NOMO-1 treated with dmso at 0.1 percent for 144 hours (cell line): Measurements from ENCODE around the gene PIK3R4.

Experiments
- DNase-seq: peaks from one replicate; lab custom pipeline; 2025; ENCODE audit not compliant: unreplicated experiment; lab: John Stamatoyannopoulos, UW

Gene PIK3R4

DNA sequence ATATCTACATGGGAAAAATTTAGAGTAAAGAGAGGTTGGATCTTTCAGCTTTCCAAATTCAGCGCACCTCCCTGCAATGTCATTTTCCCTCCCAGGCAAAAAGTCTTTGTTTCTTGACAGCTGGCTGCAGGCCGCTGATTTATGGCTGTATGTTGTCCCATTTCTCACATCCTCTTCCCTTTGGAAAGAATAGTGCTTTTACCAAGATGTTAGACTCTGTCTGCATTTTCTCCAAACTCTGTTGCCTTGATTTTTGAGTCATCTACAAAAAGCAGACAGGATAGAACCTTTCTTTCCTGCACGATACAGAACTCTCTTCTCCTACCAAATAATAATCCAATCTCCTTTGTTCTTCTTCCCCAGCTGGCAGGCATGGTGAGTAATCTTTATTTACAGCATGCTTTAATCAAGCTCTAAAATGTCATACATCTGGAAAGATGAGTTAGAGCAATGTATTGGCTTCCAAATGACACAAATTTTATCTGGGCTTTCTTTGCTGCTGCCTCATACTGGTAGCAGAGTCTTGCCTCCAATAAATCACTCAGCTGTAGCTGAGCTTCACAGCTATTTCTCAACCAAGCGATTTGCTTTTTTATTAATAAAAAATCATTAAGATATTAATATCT is 101.9 kb downstream of the PIK3R4 start:
- DNase-seq = no peak

DNA sequence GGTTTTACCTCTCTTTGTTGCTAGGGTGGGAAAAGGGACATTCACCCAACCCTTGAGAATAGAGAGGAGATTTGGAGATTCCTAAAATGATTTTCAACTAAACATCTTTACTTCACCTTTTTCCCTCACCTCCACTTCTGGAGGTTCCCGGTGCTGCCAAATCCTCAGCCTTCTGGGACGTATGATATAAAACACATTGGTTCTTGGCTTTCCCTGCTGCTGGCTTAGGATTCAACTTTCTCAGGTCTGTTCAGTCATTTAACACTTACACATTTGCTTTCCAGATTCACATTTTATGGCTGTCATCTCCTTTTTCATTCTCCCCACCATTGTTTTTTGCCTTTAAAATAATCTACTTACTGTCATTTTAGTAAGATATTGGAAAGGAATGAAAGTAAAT is 106.6 kb downstream of the PIK3R4 start:
- no peak for DNase-seq

DNA sequence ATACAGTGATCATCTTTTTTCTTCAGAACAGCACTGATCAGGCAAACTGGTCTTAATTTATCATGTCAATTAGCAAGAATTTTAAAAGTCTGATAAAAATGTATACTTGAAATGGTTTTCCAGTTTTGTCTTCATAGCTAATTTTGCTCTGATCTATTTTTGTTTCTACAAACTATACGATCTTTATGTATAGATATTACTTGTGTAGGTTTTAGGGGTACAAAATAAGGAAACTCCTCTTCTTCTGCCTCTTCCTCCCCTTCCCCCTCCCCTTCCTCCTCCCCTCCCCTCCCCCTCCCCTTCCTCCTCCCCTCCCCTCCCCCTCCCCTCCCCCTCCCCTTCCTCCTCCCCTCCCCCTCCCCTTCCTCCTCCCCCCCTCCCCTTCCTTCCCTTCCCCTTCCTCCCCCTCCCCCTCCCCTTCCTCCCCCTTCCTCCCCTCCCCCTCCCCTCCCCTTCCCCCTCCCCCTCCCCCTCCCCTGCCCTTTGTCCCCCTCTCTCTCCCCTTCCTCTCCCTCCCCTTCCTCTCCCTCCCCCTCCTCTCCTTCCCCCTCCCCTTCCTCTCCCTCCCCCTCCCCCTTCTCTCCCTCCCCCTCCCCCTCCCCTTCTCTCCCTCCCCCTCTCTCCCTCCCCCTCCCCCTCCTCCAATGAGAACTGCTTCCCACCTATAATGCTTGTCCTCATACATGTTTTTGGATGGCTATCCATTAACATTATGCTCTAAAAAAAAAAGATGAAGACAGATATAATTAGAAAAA is 110.0 kb downstream of the PIK3R4 start:
- DNase-seq = no peak

DNA sequence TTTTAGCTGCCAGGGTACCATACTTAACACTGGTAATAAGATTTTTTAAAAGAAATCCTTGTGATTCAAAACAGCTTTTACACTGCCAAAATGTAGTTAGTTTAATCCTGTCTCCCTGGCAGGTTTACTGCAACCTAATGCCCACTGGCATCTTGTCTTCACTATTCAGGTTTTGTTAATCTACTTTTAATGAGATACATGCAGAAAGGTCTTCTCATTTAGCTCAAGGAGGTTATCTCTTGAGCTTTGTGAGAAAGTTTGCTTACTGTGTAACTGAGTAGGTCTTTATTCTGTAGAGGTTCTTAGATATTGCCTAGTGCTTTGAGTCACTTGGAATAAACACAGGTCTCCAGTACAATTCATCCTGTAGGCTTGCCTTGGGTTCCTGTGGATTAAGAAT is 110.7 kb downstream of the PIK3R4 start:
- DNase-seq = no peak

DNA sequence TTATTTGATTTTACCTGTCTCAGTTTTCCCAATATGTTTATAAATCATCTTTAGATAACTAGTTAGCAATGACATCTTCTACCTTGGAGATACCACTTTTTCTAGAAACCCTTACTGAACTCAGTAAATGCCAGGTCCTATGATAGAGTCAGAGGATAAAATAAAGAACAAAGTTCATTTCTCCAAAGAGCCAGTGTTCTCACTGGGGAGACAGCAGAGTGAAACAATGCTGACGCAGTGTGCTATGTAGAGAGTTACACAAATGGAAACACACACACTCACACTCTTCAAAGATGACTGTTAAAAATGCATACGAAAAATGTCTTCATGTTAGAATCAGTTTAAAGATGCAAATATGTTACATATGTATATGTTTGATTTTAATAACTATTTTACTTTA is 111.3 kb downstream of the PIK3R4 start:
- no peak for DNase-seq
